Stomach (tissue), 4 donors: ENCODE results near the gene GRB14.

Experiments used
- EP300 ChIP-seq: sonication (generic); formaldehyde crosslinking; IDR thresholded peaks from one replicate; pipeline ENCODE4 v1.6.1; 2017; ENCODE audit warnings: antibody characterized with exemption
- POLR2AphosphoS5 ChIP-seq, 3 donors: sonication (generic); formaldehyde crosslinking; IDR thresholded peaks; one replicate each; pipeline ENCODE4 v1.6.1; 2016; ENCODE audit warnings: antibody characterized with exemption in 3 of 3
- TF ChIP-seq, protein P1 (sequence below), 7 experiments: fragments of 450-650 bp in 4 of 7; fragments of 200-600 bp in 3 of 7; sonication (generic) in 3 of 7; IDR thresholded peaks; one replicate each; pipeline ENCODE4 v1.5.1; 2016 to 2019; ENCODE audit warnings: antibody characterized with exemption in 7 of 7, control low read depth in 2 of 7, mild to moderate bottlenecking in 1 of 7

DNA sequence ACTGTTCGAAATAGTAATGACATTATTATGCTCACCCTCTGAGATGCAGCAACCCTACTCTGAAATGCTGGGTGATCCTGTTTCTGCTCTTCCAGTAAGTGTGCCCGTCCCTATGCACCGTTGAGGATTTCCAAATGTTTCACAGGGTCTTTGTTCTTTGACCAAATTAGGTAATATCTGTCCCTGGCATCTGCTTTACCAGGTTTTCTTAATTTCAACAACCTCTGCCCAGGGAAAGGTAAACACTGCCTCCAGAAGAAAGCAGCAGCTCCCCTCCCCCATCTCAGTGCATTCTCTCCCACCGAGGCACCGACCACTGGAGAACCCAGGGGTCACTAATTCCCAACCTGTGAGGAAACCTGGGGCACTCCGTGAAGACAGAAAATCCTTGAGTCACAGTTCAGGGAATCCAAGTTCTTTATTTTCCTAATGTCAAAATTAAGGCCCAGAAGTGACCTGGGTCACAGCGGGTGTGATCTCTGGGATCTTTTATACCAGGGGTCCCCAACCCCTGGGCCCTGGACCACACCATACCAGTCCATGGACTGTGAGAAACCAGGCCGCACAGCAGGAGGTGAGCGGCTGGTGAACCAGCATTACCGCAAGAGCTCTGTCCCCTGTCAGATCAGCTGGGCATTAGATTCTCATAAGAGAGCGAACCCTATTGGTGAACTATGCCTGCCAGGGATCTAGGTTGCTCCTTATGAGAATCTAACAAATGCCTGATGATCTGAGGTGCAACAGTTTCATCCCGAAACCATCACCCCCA lies 1.2 kb upstream of the GRB14 start:
- TF ChIP-seq EP300 (no peak), POLR2AphosphoS5 (IDR thresholded peaks at IDR 0.05) (no peak)
- TF ChIP-seq, protein P1, sequence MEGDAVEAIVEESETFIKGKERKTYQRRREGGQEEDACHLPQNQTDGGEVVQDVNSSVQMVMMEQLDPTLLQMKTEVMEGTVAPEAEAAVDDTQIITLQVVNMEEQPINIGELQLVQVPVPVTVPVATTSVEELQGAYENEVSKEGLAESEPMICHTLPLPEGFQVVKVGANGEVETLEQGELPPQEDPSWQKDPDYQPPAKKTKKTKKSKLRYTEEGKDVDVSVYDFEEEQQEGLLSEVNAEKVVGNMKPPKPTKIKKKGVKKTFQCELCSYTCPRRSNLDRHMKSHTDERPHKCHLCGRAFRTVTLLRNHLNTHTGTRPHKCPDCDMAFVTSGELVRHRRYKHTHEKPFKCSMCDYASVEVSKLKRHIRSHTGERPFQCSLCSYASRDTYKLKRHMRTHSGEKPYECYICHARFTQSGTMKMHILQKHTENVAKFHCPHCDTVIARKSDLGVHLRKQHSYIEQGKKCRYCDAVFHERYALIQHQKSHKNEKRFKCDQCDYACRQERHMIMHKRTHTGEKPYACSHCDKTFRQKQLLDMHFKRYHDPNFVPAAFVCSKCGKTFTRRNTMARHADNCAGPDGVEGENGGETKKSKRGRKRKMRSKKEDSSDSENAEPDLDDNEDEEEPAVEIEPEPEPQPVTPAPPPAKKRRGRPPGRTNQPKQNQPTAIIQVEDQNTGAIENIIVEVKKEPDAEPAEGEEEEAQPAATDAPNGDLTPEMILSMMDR (IDR thresholded peaks at IDR 0.05), result no peak
